Brain microvascular endothelial cell (primary cell): ENCODE results near the gene NUDT9.

Experiments
- DNase-seq: peaks from one replicate; pipeline ENCODE4 v3.0.0-alpha.2; 2020
- H3K27ac ChIP-seq: fragments of 250-450 bp; sonication (Bioruptor Pico); 2 replicates; pipeline ENCODE4 v1.5.1; 2020; ENCODE audit warnings: mild to moderate bottlenecking, moderate library complexity
- H3K27me3 ChIP-seq: fragments of 250-450 bp; sonication (Bioruptor Pico); replicated peaks from 2 replicates; pipeline ENCODE4 v1.5.1; 2020; ENCODE audit warnings: mild to moderate bottlenecking
- H3K36me3 ChIP-seq: fragments of 250-450 bp; sonication (Bioruptor Pico); replicated peaks from 2 replicates; pipeline ENCODE4 v1.5.1; 2020; ENCODE audit warnings: mild to moderate bottlenecking
- H3K4me3 ChIP-seq: 2 replicates; pipeline ENCODE4 v1.5.1; 2011; ENCODE audit warnings: low read depth, mild to moderate bottlenecking, control low read depth, low read length, moderate library complexity
- in situ Hi-C: cut with HindIII; loops from 2 replicates; pipeline ENCODE4 v1.10.0; 2017; ENCODE audit warnings: low sequenced_read_pairs, low pct_ligation_motif_present
- TF ChIP-seq, protein P1 (sequence below): IDR thresholded peaks from 2 replicates; pipeline ENCODE4 v1.5.1; 2011; ENCODE audit warnings: low read depth, mild to moderate bottlenecking, moderate library complexity, low read length, control low read depth, inconsistent platforms; ENCODE audit errors: missing control alignments

Gene NUDT9

DNA sequence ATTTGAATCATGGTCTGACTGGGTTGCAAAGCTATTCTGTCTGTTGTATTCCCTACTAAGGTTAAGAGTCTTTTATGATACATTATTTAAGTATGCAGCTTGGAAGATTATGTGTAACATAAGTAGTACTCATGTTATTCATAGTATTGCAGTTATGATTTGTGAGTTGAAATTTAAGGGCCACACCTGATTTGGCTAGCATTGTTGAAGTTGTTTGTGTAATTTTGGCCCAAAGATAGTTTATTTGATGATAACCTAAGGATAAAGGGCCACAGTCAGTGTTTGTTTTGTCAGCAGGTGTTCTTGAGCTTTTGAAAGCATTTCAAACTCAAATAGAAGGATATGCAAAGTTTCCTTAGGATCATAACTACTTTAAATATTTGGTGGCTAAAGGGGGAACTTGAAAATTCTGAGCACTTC is 38.9 kb downstream of the NUDT9 start:
- Histone ChIP-seq H3K27me3 (no peaks in the 10 kb centered on the region), H3K36me3 (peaks cover 4% of the 10 kb centered on the region), H3K27ac (no peak overlapping the region), H3K4me3 (no peak overlapping the region)
- peak; percentile 9 for DNase-seq
- TF ChIP-seq, protein P1, sequence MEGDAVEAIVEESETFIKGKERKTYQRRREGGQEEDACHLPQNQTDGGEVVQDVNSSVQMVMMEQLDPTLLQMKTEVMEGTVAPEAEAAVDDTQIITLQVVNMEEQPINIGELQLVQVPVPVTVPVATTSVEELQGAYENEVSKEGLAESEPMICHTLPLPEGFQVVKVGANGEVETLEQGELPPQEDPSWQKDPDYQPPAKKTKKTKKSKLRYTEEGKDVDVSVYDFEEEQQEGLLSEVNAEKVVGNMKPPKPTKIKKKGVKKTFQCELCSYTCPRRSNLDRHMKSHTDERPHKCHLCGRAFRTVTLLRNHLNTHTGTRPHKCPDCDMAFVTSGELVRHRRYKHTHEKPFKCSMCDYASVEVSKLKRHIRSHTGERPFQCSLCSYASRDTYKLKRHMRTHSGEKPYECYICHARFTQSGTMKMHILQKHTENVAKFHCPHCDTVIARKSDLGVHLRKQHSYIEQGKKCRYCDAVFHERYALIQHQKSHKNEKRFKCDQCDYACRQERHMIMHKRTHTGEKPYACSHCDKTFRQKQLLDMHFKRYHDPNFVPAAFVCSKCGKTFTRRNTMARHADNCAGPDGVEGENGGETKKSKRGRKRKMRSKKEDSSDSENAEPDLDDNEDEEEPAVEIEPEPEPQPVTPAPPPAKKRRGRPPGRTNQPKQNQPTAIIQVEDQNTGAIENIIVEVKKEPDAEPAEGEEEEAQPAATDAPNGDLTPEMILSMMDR: no peak
- in situ Hi-C loops: no loop called here

DNA sequence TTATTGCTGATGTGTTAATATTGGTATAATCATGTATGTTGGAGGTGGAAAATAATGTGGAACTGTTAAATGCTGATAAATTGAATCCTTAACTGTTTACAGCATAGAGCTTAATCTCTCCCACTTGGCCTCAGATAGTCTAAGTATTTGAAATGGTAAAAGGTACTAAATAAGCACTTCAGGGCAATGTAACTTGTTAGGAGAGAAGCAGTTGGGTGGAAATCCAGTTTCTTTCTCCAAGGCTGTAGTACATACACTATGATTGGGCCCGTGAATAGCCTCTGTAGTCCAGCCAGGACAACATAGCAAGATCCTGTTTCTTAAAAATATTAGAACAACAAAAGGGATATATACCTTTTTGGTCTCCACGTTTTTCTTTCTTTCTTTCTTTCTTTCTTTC is 39.7 kb downstream of the NUDT9 start:
- TF ChIP-seq, protein P1: no peak
- Histone ChIP-seq H3K4me3 (no peak overlapping the region), H3K27me3 (no peaks in the 10 kb centered on the region), H3K36me3 (peaks cover 4% of the 10 kb centered on the region), H3K27ac (no peak overlapping the region)
- in situ Hi-C loops: no loop called here
- DNase-seq: no peak

DNA sequence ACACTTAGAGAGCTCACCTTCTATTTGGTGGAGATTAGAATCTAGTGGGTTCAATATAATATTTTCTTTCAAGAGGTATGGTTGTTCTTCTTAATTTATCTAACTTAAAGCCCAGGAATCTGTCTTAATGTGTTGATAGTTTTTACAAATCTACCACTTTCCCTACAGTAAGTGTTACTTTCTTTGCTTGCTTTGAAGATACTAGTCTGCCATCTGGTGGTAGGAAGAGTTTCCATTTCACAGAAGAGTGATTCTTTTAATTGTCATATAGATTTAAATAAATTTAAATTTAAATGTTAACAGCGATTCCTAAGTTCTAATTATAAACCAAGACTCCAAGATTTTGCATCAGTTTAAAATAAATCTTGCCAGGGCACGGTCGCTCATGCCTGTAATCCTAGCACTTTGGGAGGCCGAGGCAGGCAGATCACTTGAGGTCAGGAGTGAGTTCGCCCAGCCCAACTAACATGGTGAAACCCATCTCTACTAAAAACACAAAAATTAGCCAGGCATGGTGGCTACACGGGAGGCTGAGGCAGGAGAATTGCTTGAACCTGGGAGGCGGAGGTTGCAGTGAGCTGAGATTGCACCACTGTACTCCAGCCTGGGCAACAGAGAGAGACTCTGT is 43.5 kb downstream of the NUDT9 start:
- peak; percentile 51 for DNase-seq
- TF ChIP-seq, protein P1: peak; percentile 26
- no peak overlapping the region for H3K4me3 ChIP-seq
- no peaks in the 10 kb centered on the region for H3K27me3 ChIP-seq
- no peak overlapping the region for H3K27ac ChIP-seq
- in situ Hi-C loops: no loop called here
- no peaks in the 10 kb centered on the region for H3K36me3 ChIP-seq

DNA sequence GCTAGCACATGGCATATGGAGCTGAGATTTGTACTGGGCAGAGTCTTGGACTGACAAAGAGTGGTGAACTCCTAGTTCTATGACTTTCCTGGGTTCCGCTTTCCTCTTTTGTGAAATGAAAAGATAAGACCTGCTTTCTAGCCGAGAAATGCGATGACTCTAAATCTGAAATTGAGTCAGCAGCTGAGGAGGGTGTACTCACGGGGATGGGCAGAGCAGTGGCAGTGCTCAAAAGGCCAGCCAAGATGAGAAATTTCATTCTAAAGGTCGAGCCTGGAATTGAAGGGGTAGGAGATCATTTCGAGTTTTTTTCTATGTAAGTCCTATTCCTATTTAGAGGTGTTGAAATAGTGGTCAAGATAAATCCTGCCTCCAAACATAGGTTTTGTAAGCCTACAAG is 47.0 kb downstream of the NUDT9 start:
- DNase-seq: no peak
- TF ChIP-seq, protein P1: no peak

DNA sequence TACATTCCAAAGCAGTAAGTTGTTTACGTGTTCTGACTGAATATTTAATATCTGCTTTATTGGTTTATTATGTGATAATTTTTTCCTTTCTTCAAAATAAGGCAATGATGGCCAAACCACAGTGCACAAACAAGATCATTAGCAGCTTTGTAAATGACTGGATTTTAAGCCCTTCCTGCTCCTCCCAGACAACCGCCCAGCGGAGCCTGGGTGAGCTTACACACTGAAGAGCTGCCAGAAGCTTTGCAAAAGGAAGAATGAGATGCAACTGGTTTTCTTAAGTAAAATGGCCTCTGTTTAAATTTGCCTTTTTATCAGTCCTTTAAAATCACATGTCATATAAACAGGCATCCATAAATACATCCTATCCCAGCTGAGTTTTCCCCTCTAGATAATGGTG is 54.6 kb downstream of the NUDT9 start:
- Histone ChIP-seq H3K36me3 (no peaks in the 10 kb centered on the region), H3K4me3 (no peak overlapping the region), H3K27me3 (no peaks in the 10 kb centered on the region), H3K27ac (no peak overlapping the region)
- no peak for DNase-seq
- TF ChIP-seq, protein P1: no peak
- in situ Hi-C loops: no loop called here

More for the DNA sequence above, 47.0 kb downstream of the NUDT9 start:
- in situ Hi-C loops: no loop called here
- Histone ChIP-seq H3K36me3 (no peaks in the 10 kb centered on the region), H3K27ac (no peak overlapping the region), H3K27me3 (no peaks in the 10 kb centered on the region), H3K4me3 (no peak overlapping the region)

DNA sequence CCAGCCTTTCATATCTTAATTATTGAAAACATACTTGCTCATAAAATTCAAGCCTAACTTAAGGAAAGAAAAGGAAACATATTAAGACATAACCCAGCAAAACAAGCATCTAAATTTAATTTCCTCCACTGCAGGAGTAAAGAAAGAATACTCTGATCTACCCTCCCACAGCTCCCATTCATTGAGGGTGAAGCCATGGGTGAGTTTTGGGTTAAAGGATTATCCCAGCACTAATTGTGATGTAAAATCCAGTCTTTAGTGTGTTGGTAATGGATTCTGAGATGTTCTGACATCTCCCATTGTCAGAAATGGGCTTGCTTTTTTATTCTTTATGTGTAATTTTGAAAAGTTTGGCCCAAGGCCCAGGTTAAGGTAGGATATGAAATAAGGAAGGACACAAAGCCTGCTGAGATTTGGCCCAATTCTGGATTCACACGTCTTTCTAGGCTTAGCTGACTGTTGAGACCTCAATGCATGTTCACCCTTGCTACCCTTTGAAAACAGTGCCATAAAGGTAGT is 56.4 kb downstream of the NUDT9 start:
- Histone ChIP-seq H3K36me3 (no peaks in the 10 kb centered on the region), H3K27ac (no peak overlapping the region), H3K4me3 (no peak overlapping the region), H3K27me3 (no peaks in the 10 kb centered on the region)
- TF ChIP-seq, protein P1: no peak
- in situ Hi-C loops: no loop called here
- no peak for DNase-seq
